ENCODE data around the gene ECM2. TPM values are rescaled to one million over a fixed set of nuclear protein-coding genes. Genes with fewer than 3 reads are reported as not detected.

Gene ECM2
- total RNA-seq, 2 donors from 2014 or later: not detected

DNA sequence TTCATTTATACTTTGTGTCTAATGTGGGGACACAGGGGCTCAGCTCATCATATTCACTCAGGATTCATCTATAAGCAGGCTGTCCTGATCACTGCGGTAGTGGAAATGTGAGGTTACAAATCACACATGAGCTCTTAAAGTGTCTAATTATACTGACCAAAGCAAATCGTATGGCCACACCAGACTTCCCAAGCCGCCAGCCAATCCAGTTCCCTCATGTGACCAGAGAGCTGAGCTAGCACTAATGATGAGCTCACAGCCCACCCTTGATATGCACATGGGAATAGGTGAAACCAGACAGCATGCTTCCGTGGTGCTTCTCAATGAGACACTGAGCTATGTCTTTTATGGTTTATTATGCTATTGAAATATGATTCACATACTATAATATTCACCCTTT lies 17.6 kb downstream of the ECM2 start:
- no peaks in the 10 kb centered on the region for H3K36me3 Mint-ChIP-seq
- no peaks in the 10 kb centered on the region for H3K9me3 Mint-ChIP-seq
- no peaks in the 10 kb centered on the region for H3K27me3 Mint-ChIP-seq
- H3K4me3 Mint-ChIP-seq: no peak overlapping the region
- no peaks in the 10 kb centered on the region for H3K4me1 Mint-ChIP-seq (ENCODE audit: low read depth in 2 of 2)
- ATAC-seq: no peak
- DNase-seq (ENCODE audit: low spot score): no peak
- H3K27ac Mint-ChIP-seq: no peak overlapping the region

- Mint-ChIP-seq H3K27ac (no peak overlapping the region), H3K4me3 (no peak overlapping the region), H3K4me1 (ENCODE audit: low read depth in 2 of 2) (no peaks in the 10 kb centered on the region), H3K27me3 (no peaks in the 10 kb centered on the region), H3K36me3 (no peaks in the 10 kb centered on the region), H3K9me3 (no peaks in the 10 kb centered on the region)
- DNase-seq (ENCODE audit: low spot score) (no peak), ATAC-seq (no peak)
Observed at GRCh38 chr9:92517046-92517445, 18.7 kb downstream of the ECM2 start.

DNA sequence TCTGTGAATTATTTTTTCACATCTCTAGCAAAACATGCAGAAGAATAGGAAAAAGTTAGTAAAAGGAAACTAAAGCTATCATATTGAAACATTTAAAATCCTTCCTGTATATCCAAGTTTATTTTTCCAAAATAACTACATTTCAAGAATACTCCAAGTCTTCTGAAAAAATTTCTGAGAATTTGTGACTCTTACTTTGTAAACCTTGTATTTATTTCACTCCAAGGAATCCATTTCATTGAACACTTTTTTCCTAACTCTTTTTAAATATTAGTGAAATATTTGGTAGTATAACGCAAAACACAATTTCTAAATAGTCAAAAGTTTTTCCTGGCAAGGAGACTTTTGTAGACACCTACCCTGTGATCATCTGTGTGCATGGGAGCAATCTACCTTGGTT lies 19.3 kb downstream of the ECM2 start:
- DNase-seq (ENCODE audit: low spot score): no peak
- no peak for ATAC-seq
- Mint-ChIP-seq H3K4me1 (ENCODE audit: low read depth in 2 of 2) (no peaks in the 10 kb centered on the region), H3K9me3 (no peaks in the 10 kb centered on the region), H3K27ac (no peak overlapping the region), H3K4me3 (no peak overlapping the region), H3K36me3 (no peaks in the 10 kb centered on the region), H3K27me3 (no peaks in the 10 kb centered on the region)

- no peak overlapping the region for H3K4me3 Mint-ChIP-seq
- H3K36me3 Mint-ChIP-seq: no peaks in the 10 kb centered on the region
- ATAC-seq: no peak
Observed at GRCh38 chr9:92514635-92515034, 21.2 kb downstream of the ECM2 start.

GRCh38 chr9:92513349-92513748 lies 22.4 kb downstream of the ECM2 start:
- no peaks in the 10 kb centered on the region for H3K4me1 Mint-ChIP-seq (ENCODE audit: low read depth in 2 of 2)
- DNase-seq (ENCODE audit: low spot score) (no peak), ATAC-seq (no peak)
- H3K9me3 Mint-ChIP-seq: no peaks in the 10 kb centered on the region
- H3K27me3 Mint-ChIP-seq: no peaks in the 10 kb centered on the region
- no peaks in the 10 kb centered on the region for H3K36me3 Mint-ChIP-seq
- H3K4me3 Mint-ChIP-seq: no peak overlapping the region
- H3K27ac Mint-ChIP-seq: no peak overlapping the region

More at GRCh38 chr9:92514635-92515034, 21.2 kb downstream of the ECM2 start:
- no peaks in the 10 kb centered on the region for H3K9me3 Mint-ChIP-seq
- H3K27ac Mint-ChIP-seq: no peak overlapping the region
- DNase-seq (ENCODE audit: low spot score): no peak
- H3K4me1 Mint-ChIP-seq (ENCODE audit: low read depth in 2 of 2): no peaks in the 10 kb centered on the region
- H3K27me3 Mint-ChIP-seq: no peaks in the 10 kb centered on the region

- Mint-ChIP-seq H3K27ac (no peak overlapping the region), H3K4me3 (no peak overlapping the region), H3K36me3 (no peaks in the 10 kb centered on the region), H3K9me3 (no peaks in the 10 kb centered on the region), H3K27me3 (no peaks in the 10 kb centered on the region), H3K4me1 (ENCODE audit: low read depth in 2 of 2) (no peaks in the 10 kb centered on the region)
- DNase-seq (ENCODE audit: low spot score) (no peak), ATAC-seq (no peak)
Observed at GRCh38 chr9:92512622-92513021, 23.2 kb downstream of the ECM2 start.

GRCh38 chr9:92510747-92511146 lies 25.0 kb downstream of the ECM2 start:
- ATAC-seq (no peak), DNase-seq (ENCODE audit: low spot score) (no peak)
- H3K27me3 Mint-ChIP-seq: no peaks in the 10 kb centered on the region
- H3K36me3 Mint-ChIP-seq: no peaks in the 10 kb centered on the region
- no peak overlapping the region for H3K4me3 Mint-ChIP-seq
- H3K9me3 Mint-ChIP-seq: no peaks in the 10 kb centered on the region
- H3K27ac Mint-ChIP-seq: no peak overlapping the region
- H3K4me1 Mint-ChIP-seq (ENCODE audit: low read depth in 2 of 2): peaks cover 0 to 4% of the 10 kb centered on the region in 2 donors

DNA sequence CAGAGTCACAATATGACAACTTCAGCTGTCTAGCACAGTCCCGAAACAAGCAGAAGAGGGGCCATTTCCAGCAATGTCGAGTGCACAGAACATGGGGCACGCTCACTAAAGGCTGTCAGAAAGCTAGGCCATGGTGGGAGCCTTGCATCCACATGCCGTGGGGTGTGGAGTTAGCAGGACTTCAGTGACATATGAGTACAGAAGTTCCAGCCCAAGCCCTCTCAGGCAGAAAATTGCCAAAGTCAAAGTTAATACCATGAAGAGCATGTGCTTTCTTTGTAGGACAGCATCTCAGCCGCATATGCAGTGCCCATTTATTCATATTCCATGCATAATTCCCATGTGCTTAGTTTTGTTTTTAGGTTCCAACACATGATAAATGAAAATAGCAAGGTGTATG lies 26.7 kb downstream of the ECM2 start:
- Mint-ChIP-seq H3K9me3 (no peaks in the 10 kb centered on the region), H3K4me1 (ENCODE audit: low read depth in 2 of 2) (peaks cover 0 to 4% of the 10 kb centered on the region in 2 donors), H3K27ac (no peak overlapping the region), H3K27me3 (no peaks in the 10 kb centered on the region), H3K36me3 (no peaks in the 10 kb centered on the region), H3K4me3 (no peak overlapping the region)
- ATAC-seq (no peak), DNase-seq (ENCODE audit: low spot score) (no peak)

- H3K9me3 Mint-ChIP-seq: no peaks in the 10 kb centered on the region
- H3K4me1 Mint-ChIP-seq (ENCODE audit: low read depth in 2 of 2): peaks cover 0 to 4% of the 10 kb centered on the region in 2 donors
- no peak overlapping the region for H3K27ac Mint-ChIP-seq
- H3K36me3 Mint-ChIP-seq: no peaks in the 10 kb centered on the region
- ATAC-seq (peak in 1 of 2 donors; percentile 36), DNase-seq (ENCODE audit: low spot score) (no peak)
- no peaks in the 10 kb centered on the region for H3K27me3 Mint-ChIP-seq
- no peak overlapping the region for H3K4me3 Mint-ChIP-seq
Observed at GRCh38 chr9:92508018-92508820, 27.6 kb downstream of the ECM2 start.

DNA sequence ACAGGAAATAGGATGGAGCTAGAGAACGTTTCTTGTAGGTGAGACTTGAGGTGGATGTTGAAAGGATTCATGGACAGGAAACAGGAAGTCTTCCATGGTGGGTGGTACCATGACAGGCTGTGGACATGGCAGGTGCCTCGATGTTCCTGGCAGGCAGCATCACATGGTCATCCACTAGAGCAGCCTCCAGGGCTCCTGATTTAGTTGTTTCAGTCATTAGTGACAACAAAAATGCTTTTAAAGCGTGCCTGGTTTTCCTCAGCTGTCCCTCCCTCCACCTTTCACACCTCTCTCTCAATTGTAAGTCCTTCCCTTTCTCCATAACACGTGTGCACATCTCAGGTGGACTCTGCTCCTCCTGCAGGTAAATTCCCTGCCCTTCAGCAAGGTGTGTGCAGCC lies 28.3 kb downstream of the ECM2 start:
- peaks cover 0 to 4% of the 10 kb centered on the region in 2 donors for H3K4me1 Mint-ChIP-seq (ENCODE audit: low read depth in 2 of 2)
- no peak overlapping the region for H3K4me3 Mint-ChIP-seq
- no peaks in the 10 kb centered on the region for H3K36me3 Mint-ChIP-seq
- H3K9me3 Mint-ChIP-seq: no peaks in the 10 kb centered on the region
- ATAC-seq (peak in 1 of 2 donors; percentile 9), DNase-seq (ENCODE audit: low spot score) (no peak)
- H3K27ac Mint-ChIP-seq: no peak overlapping the region
- H3K27me3 Mint-ChIP-seq: no peaks in the 10 kb centered on the region

GRCh38 chr9:92507005-92507404 lies 28.8 kb downstream of the ECM2 start:
- DNase-seq (ENCODE audit: low spot score) (no peak), ATAC-seq (no peak)
- Mint-ChIP-seq H3K4me3 (no peak overlapping the region), H3K9me3 (no peaks in the 10 kb centered on the region), H3K27me3 (no peaks in the 10 kb centered on the region), H3K27ac (no peak overlapping the region), H3K36me3 (no peaks in the 10 kb centered on the region), H3K4me1 (ENCODE audit: low read depth in 2 of 2) (peaks cover 0 to 4% of the 10 kb centered on the region in 2 donors)

GRCh38 chr9:92506184-92506857 lies 29.5 kb downstream of the ECM2 start:
- Mint-ChIP-seq H3K9me3 (no peaks in the 10 kb centered on the region), H3K27ac (no peak overlapping the region), H3K4me1 (ENCODE audit: low read depth in 2 of 2) (peaks cover 0 to 4% of the 10 kb centered on the region in 2 donors), H3K27me3 (no peaks in the 10 kb centered on the region), H3K4me3 (no peak overlapping the region), H3K36me3 (no peaks in the 10 kb centered on the region)
- ATAC-seq (no peak), DNase-seq (ENCODE audit: low spot score) (no peak)

GRCh38 chr9:92504881-92505280 lies 30.9 kb downstream of the ECM2 start:
- H3K4me1 Mint-ChIP-seq (ENCODE audit: low read depth in 2 of 2): peaks cover 0 to 4% of the 10 kb centered on the region in 2 donors
- no peaks in the 10 kb centered on the region for H3K9me3 Mint-ChIP-seq
- H3K4me3 Mint-ChIP-seq: no peak overlapping the region
- no peak overlapping the region for H3K27ac Mint-ChIP-seq
- H3K27me3 Mint-ChIP-seq: no peaks in the 10 kb centered on the region
- no peaks in the 10 kb centered on the region for H3K36me3 Mint-ChIP-seq
- no peak for DNase-seq (ENCODE audit: low spot score)
- ATAC-seq: no peak

DNA sequence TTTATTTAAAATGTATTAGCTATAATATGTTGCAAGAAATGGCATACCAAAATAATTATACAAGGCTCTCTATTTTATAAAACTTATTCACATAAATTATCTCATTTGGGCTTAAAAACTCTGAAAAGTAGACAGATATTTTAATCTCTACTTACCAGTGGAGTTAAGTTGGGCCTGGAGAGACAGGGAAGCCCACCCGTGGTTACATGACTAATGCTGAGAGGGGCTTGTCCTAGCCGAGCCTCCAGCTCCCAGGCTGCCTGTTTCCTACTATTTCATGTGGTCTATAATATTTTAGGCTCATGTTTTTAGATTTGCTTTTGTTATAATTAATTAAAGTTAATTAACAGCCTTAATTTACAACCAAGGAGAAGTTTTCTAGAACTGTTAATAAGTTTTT lies 32.6 kb downstream of the ECM2 start:
- ATAC-seq (no peak), DNase-seq (ENCODE audit: low spot score) (no peak)
- no peaks in the 10 kb centered on the region for H3K27me3 Mint-ChIP-seq
- H3K4me3 Mint-ChIP-seq: no peak overlapping the region
- H3K36me3 Mint-ChIP-seq: no peaks in the 10 kb centered on the region
- no peak overlapping the region for H3K27ac Mint-ChIP-seq
- H3K4me1 Mint-ChIP-seq (ENCODE audit: low read depth in 2 of 2): peaks cover 0 to 4% of the 10 kb centered on the region in 2 donors
- H3K9me3 Mint-ChIP-seq: no peaks in the 10 kb centered on the region
